Ectodermal cell (in vitro differentiated cells): Measurements from ENCODE around the gene NXPE3.

ENCODE experiments used
- H3K27ac ChIP-seq: 2 replicates; pipeline ENCODE4 v1.7.0; 2013; ENCODE audit warnings: mild to moderate bottlenecking, low read depth, low read length; ENCODE audit not compliant: insufficient read depth, poor library complexity, severe bottlenecking
- H3K27me3 ChIP-seq: 2 replicates; pipeline ENCODE4 v1.7.0; 2013; ENCODE audit warnings: mild to moderate bottlenecking, low read length; ENCODE audit not compliant: insufficient read depth, control insufficient read depth, poor library complexity, severe bottlenecking
- H3K36me3 ChIP-seq: one replicate; pipeline ENCODE4 v1.7.0; 2013; ENCODE audit warnings: low read length; ENCODE audit not compliant: control insufficient read depth, insufficient read depth
- H3K4me1 ChIP-seq: one replicate; pipeline ENCODE4 v1.7.0; 2013; ENCODE audit warnings: low read length; ENCODE audit not compliant: control insufficient read depth, insufficient read depth
- H3K4me3 ChIP-seq: 2 replicates; pipeline ENCODE4 v1.7.0; 2013; ENCODE audit warnings: low read depth, low read length, control low read depth; ENCODE audit not compliant: insufficient read depth
- H3K9me3 ChIP-seq: 2 replicates; pipeline ENCODE4 v1.7.0; 2013; ENCODE audit warnings: mild to moderate bottlenecking, low read length, moderate library complexity; ENCODE audit not compliant: control insufficient read depth
- WGBS, 2 experiments: methylation state at CpG; one replicate each; pipeline ENCODE4 v1.1.7; 2013; ENCODE audit warnings: missing lambda C conversion rate in 2 of 2; 5-methylcytosine and 5-hydroxymethylcytosine counted together

Gene NXPE3

DNA sequence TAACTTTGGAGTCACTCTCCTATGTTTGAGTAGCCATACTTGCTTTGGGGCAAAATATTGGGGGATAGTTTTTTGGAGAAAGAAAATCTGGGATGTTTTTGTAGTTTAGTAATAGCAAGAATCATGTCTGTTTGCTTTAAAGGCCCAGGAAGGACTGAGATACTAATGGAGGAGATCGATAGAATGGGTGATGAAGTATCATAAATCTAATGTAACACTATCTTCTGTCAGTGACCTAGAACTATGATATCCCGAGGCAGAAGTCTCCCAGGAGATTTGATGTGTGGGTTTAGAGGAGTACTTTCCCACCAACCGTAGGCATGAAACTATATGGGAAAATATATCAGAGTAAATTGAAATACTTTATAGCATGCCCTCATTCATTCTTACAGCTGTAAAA lies 49.3 kb downstream of the NXPE3 start:
- no peak overlapping the region for H3K27ac ChIP-seq
- no peaks in the 10 kb centered on the region for H3K27me3 ChIP-seq
- no peaks in the 10 kb centered on the region for H3K36me3 ChIP-seq
- WGBS, 2 experiments, result 75% methylated on average over 1 of the region's 3 CpGs
- H3K4me1 ChIP-seq, result peaks cover 16% of the 10 kb centered on the region
- no peaks in the 10 kb centered on the region for H3K9me3 ChIP-seq
- H3K4me3 ChIP-seq, result peak overlapping the region; percentile 4

DNA sequence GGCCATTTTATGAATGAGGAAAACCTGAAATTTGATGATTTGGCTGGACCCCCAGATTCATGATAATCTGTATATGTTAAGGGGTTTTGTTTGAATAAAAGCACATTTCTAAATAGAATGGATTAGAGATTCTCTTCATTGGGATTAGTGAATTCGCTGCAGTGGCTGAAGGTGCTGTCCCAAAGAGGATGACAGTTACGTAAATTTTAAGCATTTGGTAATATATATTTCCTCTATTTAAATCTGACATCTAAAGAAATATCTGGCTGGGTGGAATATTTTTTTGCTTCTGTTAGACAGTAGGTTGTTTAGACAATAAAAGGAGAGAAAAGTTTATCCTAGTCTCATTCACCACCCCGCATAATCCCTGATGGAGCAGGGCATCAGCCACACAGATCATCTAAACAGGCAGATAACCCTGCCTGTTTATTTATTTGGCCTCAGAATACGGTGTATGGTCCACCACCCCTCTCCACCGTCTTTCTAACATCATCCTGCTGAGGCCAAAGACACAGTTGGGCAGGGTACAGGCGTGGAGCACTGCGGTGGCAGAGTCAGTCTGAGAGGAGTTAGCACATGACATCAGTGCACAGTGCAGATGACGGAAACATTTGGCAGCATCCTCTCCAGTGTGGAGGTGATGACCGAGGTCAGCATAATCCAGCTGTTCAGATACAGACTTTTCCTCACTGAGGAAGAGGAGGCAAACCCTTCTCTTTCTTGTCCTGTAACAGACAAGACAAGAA lies 49.9 kb downstream of the NXPE3 start:
- Histone ChIP-seq H3K27me3 (no peaks in the 10 kb centered on the region), H3K4me1 (peaks cover 16% of the 10 kb centered on the region), H3K9me3 (no peaks in the 10 kb centered on the region), H3K4me3 (peak overlapping the region; percentile 4), H3K27ac (no peak overlapping the region), H3K36me3 (no peaks in the 10 kb centered on the region)
- WGBS, 2 experiments, result 78 to 79% methylated on average over 8 of the region's 9 CpGs

DNA sequence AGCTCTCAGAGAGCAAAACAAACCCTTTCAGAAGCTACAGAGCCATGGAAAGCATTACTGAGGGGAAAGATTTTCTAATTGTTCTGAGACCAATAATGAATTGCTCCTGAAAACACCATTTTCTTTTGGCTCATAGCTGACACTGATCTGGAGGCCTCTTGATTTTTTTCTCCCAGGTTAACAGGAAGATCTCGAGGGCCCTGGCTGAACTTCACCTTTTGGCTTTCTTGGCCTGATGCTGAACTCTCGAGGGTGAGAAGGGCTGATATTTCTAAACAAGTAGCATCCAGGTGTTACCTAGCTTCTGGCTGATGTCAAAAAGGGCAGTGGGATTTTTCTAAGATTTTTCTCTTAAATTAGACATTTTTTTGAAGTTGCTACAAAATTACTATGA lies 50.4 kb downstream of the NXPE3 start:
- Histone ChIP-seq H3K9me3 (no peaks in the 10 kb centered on the region), H3K4me1 (peaks cover 16% of the 10 kb centered on the region), H3K36me3 (no peaks in the 10 kb centered on the region), H3K4me3 (no peak overlapping the region), H3K27me3 (no peaks in the 10 kb centered on the region), H3K27ac (no peak overlapping the region)
- 81 to 90% methylated on average over 2 of the region's 2 CpGs for WGBS, 2 experiments

DNA sequence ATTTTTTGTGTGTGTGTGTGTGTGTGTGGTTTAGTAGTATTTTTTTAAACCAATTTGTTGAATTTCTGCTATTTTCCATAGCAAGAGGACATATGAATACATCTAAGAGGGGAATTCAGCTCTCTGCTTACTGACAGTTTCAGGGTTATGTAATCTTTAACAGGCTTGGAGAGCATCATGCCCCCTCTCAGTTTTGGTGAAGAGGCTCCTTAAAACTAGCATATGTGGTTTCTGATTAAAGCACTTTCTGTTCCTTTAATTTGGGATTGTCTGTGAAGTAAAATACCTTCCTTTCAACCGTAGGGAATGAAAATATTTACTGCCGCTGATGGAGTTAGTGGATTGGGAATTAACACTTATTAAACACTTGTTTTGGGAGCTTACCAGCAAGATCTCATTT lies 50.9 kb downstream of the NXPE3 start:
- Histone ChIP-seq H3K36me3 (no peaks in the 10 kb centered on the region), H3K9me3 (no peaks in the 10 kb centered on the region), H3K4me3 (no peak overlapping the region), H3K27me3 (no peaks in the 10 kb centered on the region), H3K4me1 (peaks cover 16% of the 10 kb centered on the region), H3K27ac (no peak overlapping the region)
- WGBS, 2 experiments, result 100% methylated on average over 2 of the region's 2 CpGs; no CpG with 5 or more reads in 1 of the 2 experiments

DNA sequence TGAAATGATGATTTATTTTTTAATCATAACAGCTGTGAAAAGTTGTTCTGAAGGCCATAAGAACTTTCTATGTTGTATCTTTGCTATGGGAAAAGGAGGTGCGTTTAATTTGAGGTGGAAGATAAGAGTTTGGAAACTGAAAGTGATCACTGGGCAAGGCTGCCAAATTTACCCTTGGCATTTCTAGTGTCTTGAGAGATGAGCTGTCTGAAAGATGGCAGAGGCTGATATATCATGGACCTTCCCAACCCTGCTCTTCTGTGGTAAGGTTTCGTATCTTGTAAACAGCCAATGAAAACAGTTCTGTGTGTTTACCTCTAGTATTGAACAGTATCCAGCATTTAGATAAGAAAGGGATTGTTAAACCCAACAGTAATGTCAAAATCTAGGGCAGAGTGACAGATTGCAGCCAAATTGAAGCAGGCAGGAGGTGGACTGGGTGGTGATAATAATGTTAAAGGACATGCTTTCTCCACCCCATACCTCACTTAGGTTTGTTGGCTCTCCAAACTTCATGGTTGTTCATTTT lies 54.5 kb downstream of the NXPE3 start:
- no peaks in the 10 kb centered on the region for H3K36me3 ChIP-seq
- WGBS, 2 experiments, result 94 to 97% methylated on average over 2 of the region's 2 CpGs
- no peaks in the 10 kb centered on the region for H3K27me3 ChIP-seq
- no peak overlapping the region for H3K4me3 ChIP-seq
- no peaks in the 10 kb centered on the region for H3K9me3 ChIP-seq
- peaks cover 11% of the 10 kb centered on the region for H3K4me1 ChIP-seq
- H3K27ac ChIP-seq, result no peak overlapping the region

DNA sequence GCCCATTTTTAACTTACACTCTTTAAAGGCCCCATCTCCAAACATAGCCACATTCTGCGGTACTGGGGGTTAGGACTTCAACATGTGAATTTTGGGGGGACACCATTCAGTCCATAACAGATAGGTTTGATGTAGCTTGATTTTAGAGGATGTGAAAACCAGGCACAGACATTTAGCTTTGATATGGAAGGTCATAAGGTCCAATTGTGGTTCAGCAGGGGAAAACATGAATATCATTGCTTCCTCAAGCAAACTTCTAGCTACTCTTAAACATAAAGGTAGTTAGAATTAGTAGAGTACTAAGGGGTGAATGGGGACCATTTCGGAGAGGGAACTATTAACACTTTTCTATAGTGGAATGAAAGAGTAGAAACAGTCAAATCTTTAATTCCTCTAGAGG lies 56.7 kb downstream of the NXPE3 start:
- Histone ChIP-seq H3K36me3 (no peaks in the 10 kb centered on the region), H3K4me1 (no peaks in the 10 kb centered on the region), H3K9me3 (no peaks in the 10 kb centered on the region), H3K27me3 (no peaks in the 10 kb centered on the region), H3K27ac (no peak overlapping the region), H3K4me3 (no peak overlapping the region)
- 91 to 94% methylated on average over 2 of the region's 2 CpGs for WGBS, 2 experiments

DNA sequence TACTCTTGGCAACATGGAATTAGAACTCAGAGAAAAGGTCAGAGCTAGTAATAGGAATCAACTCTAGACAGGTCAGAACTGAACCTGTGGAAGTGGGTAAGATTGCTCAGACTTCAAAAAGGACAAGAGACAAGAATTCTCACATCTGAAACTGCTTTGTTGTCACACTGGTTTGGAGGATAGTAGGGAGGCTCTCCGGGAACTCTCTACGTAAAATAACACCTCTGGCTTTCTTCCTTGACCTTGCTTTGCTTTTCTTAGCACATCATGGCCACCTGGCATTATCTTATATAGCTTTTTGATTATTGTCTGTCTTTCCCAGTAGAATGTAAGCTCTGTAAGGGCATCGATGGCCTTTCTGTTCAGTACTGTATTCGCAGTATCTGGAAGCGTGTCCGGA lies 57.1 kb downstream of the NXPE3 start:
- H3K4me3 ChIP-seq, result no peak overlapping the region
- 92 to 95% methylated on average over 6 of the region's 6 CpGs for WGBS, 2 experiments
- H3K36me3 ChIP-seq, result no peaks in the 10 kb centered on the region
- H3K27ac ChIP-seq, result no peak overlapping the region
- no peaks in the 10 kb centered on the region for H3K27me3 ChIP-seq
- H3K9me3 ChIP-seq, result no peaks in the 10 kb centered on the region
- H3K4me1 ChIP-seq, result no peaks in the 10 kb centered on the region

DNA sequence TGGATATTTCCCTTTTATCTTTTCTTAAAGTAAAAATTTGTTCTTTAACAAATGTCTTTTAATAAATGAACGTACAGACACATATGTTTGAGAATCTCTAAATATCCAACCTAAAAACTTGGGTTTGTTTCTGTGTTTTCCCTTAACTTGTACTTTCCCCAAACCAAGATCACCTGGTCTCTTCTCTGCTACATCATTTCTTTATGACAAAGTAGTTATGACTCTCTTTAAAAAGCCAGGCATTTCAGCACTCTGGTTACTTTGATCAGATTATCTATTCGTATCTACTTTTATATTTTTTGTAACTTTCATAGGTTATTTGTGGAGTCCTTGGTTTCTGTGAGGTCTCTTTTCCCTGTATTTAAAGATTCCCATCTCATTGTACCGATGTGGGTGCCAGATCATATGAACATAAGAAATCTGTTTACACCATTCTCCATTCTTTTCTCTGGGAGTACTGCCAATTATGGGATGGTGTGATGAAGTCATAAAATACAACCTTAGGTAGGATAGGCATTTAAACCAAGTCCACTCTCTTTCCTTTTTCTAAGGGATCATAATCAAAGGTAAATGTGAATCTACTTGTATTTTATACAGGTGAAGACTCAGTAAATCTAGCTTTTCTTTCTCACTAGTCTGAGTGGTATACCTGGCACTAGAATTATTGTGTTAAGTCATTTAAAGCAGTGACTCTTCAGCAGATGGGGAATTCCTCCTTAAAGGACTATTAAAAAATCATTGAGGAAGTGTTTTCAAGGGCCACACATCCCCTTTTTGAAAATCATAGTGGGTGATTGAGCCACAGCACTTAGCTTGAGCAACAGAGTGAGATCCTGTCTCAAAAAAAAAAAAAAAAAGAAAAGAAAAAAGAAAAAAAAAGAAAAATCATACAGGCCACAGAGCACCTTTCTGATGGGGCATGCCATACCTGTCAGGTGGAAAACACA lies 57.9 kb downstream of the NXPE3 start:
- no peaks in the 10 kb centered on the region for H3K9me3 ChIP-seq
- WGBS, 2 experiments, result 100% methylated on average over 1 of the region's 3 CpGs
- H3K36me3 ChIP-seq, result no peaks in the 10 kb centered on the region
- peaks cover 3% of the 10 kb centered on the region for H3K4me1 ChIP-seq
- no peaks in the 10 kb centered on the region for H3K27me3 ChIP-seq
- no peak overlapping the region for H3K27ac ChIP-seq
- no peak overlapping the region for H3K4me3 ChIP-seq

DNA sequence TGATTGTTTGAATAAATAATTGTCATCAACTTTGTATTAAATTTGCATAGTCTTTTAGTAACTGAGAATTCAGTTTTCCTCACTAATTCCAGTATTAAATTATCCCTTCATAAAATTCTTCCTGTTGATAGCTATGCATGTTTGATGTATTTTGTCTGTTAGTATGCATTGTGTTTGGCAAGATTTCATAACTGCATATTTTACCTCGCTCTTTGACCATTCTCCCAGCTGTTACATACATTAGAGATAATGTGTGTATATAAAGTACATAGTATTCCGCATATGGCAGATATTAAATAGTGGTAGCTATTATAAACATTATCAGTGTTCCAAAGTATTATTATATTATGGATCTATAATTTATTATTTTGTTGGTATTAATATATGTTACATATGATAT lies 59.7 kb downstream of the NXPE3 start:
- H3K27me3 ChIP-seq, result no peaks in the 10 kb centered on the region
- H3K27ac ChIP-seq, result no peak overlapping the region
- H3K4me1 ChIP-seq, result peaks cover 12% of the 10 kb centered on the region
- H3K9me3 ChIP-seq, result no peaks in the 10 kb centered on the region
- no CpG with 5 or more reads among the region's 2 CpGs for WGBS, 2 experiments
- H3K36me3 ChIP-seq, result no peaks in the 10 kb centered on the region
- no peak overlapping the region for H3K4me3 ChIP-seq

DNA sequence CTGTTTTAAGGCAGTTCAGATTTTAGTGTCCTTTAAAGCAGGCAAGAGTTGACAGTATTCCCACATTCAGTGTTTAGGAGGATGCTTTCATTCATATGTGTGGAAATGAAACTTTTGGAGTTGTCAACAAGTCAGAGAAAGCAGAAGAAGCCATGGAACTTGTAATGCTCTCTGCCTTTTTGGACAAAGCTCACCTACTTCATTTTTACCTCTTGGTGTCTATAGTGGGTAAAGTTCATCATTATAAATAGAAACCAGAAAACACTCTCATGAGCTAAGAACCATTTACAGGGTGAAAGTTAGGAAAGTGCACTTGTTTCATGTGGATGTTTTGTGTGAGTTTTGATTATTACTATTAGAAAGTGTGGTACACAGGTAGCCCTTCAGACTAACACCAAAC lies 61.1 kb downstream of the NXPE3 start:
- no peak overlapping the region for H3K27ac ChIP-seq
- peaks cover 12% of the 10 kb centered on the region for H3K4me1 ChIP-seq
- H3K27me3 ChIP-seq, result no peaks in the 10 kb centered on the region
- no peaks in the 10 kb centered on the region for H3K36me3 ChIP-seq
- no peaks in the 10 kb centered on the region for H3K9me3 ChIP-seq
- H3K4me3 ChIP-seq, result no peak overlapping the region
